Right lung (tissue), 5 donors: Measurements from ENCODE around the gene UBN2. TPM values are rescaled to one million over a fixed set of nuclear protein-coding genes. Genes with fewer than 3 reads are reported as not detected.

Experiments
- DNase-seq, 2 donors: peaks; one replicate each; pipeline ENCODE4 v3.0.0-alpha.2; 2013
- polyA plus RNA-seq, 5 donors: library from polyadenylated mRNA; unstranded; fragments of 120-200 nt; gene quantifications; one replicate each; pipeline versions ENCODE4 v1.2.1 to v1.2.3, GENCODE V29; 2013; ENCODE audit warnings: inconsistent platforms in 1 of 5, low replicate concordance in 1 of 5; ENCODE audit not compliant: insufficient read length in 5 of 5, insufficient read depth in 1 of 5

UBN2 gene
- polyA plus RNA-seq, 5 donors: 13.5 to 27.0 (median 23.4) TPM

- DNase-seq: peak; percentile 14 to 33
Measured at GRCh38 chr7:139231513-139232376, 708 bp downstream of the UBN2 start.

- DNase-seq: no peak
Measured at GRCh38 chr7:139232377-139232717, 1.3 kb downstream of the UBN2 start.

GRCh38 chr7:139232904-139233303, 1.9 kb downstream of the UBN2 start:
- DNase-seq: no peak

GRCh38 chr7:139241258-139241657, 10.2 kb downstream of the UBN2 start:
- DNase-seq: no peak

GRCh38 chr7:139242741-139243281, 11.8 kb downstream of the UBN2 start:
- no peak for DNase-seq

GRCh38 chr7:139245401-139245800, 14.4 kb downstream of the UBN2 start:
- no peak for DNase-seq

GRCh38 chr7:139246494-139246893, 15.5 kb downstream of the UBN2 start:
- DNase-seq: no peak

GRCh38 chr7:139246905-139247304, 15.9 kb downstream of the UBN2 start:
- DNase-seq: no peak

GRCh38 chr7:139249179-139249810, 18.3 kb downstream of the UBN2 start:
- no peak for DNase-seq

- no peak for DNase-seq
Measured at GRCh38 chr7:139252451-139252850, 21.4 kb downstream of the UBN2 start.

GRCh38 chr7:139254281-139254680, 23.2 kb downstream of the UBN2 start:
- DNase-seq: no peak

GRCh38 chr7:139254728-139255127, 23.7 kb downstream of the UBN2 start:
- no peak for DNase-seq

- no peak for DNase-seq
Measured at GRCh38 chr7:139255290-139255689, 24.3 kb downstream of the UBN2 start.

GRCh38 chr7:139259142-139259541, 28.1 kb downstream of the UBN2 start:
- DNase-seq: no peak

GRCh38 chr7:139264220-139264619, 33.2 kb downstream of the UBN2 start:
- no peak for DNase-seq

GRCh38 chr7:139265673-139266072, 34.6 kb downstream of the UBN2 start:
- DNase-seq: no peak

GRCh38 chr7:139271718-139272628, 40.9 kb downstream of the UBN2 start:
- no peak for DNase-seq

- DNase-seq: no peak
Measured at GRCh38 chr7:139284252-139284896, 53.3 kb downstream of the UBN2 start.

GRCh38 chr7:139286144-139286543, 55.1 kb downstream of the UBN2 start:
- no peak for DNase-seq

- DNase-seq: no peak
Measured at GRCh38 chr7:139292821-139293220, 61.8 kb downstream of the UBN2 start.

GRCh38 chr7:139293534-139293933, 62.5 kb downstream of the UBN2 start:
- no peak for DNase-seq

- no peak for DNase-seq
Measured at GRCh38 chr7:139294241-139294640, 63.2 kb downstream of the UBN2 start.
